GM21515 (cell line): ENCODE data around the gene KLC4.
A peak's percentile ranks its signal among the peaks of the same experiment; 100 is the strongest.
"Not testable (repeated sequence)": the region's sequence is repeated elsewhere in the genome, so short reads cannot be mapped to it uniquely, and the experiment has no call there.

Experiments used
- ATAC-seq: cut with Tn5 transposase; IDR thresholded peaks from one replicate; pipeline ENCODE4 v1.9.1; 2021; ENCODE audit not compliant: unreplicated experiment

Gene KLC4

DNA sequence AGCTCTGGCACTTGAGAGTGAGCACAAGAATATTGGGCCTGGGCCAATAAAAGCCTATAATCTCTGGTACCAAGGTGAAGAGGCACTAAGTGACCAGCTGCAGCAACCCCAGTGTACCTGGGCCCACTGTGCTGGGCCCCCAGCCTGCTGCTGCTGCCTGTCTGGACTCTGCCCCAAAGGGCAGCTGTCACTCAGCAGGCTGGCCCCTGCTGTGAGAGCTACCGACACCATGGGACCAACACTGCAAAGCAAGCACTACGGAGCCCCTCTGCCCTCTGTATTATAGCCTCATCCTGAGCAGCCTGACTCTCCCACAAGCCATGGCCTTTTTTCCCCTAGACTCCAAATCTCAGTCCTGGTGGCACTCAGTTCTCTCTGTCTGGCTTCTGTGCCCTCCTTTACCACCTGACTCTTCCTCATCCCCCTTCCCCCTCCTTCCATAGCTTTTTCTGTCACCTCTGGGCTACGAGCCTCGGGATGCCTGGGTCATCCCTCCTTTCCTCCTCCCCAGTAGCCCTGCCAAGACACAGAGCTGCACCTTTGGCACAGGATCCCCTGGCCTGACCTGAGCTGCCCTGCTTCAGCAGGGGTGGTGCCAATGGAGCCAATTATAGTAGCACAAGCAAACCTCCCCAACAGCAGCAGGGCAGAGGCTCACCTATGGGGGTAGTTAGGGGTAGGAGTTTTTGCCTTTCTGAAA, 23.8 kb upstream of the KLC4 start:
- no peak for ATAC-seq

- ATAC-seq: no peak
Observed at GRCh38 chr6:43036712-43037111, 22.7 kb upstream of the KLC4 start.

GRCh38 chr6:43037197-43037596, 22.2 kb upstream of the KLC4 start:
- no peak for ATAC-seq

DNA sequence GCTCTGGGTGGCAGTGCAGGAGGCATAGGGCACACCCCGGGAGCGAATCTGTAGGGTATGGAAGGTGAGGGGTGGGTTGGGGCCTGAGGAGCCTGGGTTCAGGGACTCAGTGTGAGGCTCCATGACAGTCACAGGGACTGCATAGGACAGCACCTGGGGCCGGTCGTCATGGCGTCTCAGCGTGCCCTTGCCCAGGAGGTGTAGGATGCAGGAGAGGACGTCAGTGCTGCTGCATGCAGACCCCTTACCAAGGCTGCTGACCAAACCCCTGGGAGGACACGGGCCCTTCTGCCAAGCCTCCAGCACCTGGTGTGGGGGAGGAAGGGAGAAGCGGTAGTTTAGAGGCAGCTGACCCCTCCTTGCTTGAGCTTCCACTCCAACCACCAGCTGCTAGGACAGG, 21.7 kb upstream of the KLC4 start:
- no peak for ATAC-seq

DNA sequence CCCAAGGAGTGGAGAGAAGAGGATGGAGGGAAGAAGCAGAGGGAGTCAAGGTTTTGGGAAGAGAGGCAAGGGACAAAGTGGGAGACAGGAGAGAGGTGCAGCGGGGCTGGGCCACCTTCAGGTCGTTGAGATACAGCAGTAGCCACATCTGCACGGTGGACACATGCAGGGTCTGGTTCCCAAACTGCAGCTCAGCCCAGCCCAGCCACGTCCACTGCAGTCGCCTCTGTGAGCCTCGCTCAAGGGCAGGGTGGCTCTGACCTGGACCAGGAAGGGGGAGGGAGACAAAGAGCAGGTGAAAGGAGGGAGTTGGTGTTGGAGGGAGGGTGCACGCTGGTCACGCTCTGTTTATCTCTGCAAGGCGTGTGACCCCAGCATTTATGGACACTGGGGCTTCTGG, 20.7 kb upstream of the KLC4 start:
- ATAC-seq: no peak

GRCh38 chr6:43040542-43041257, 18.7 kb upstream of the KLC4 start:
- no peak for ATAC-seq

GRCh38 chr6:43041475-43041874, 18.0 kb upstream of the KLC4 start:
- not testable (repeated sequence) for ATAC-seq

GRCh38 chr6:43043310-43043709, 16.1 kb upstream of the KLC4 start:
- no peak for ATAC-seq

DNA sequence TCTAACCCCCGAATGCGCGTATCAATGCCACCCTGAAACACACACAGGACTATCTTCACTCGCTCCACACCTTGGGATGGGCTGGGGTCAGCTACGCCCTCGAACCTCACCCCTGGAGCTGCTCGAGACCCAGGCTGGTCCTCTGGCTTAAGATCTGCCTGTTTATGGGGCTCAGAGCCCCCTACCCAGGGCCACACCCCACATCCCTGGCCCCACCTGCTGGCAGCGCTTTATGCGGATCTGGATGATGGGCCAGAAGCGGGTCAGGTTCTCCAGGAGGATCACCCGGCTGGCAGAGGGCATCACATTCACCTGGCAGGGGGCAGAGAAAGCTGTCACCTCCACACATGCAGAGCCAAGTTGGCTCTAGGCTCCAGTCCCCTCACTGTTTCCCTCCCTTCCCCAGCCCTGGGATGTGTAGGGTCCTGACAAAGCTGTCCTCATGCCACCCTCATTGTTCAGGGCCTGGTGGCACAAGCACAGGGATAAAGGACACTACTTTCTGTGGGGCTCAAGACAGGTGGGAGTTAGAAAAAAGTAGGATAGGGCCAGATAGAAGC, 14.0 kb upstream of the KLC4 start:
- ATAC-seq: no peak

DNA sequence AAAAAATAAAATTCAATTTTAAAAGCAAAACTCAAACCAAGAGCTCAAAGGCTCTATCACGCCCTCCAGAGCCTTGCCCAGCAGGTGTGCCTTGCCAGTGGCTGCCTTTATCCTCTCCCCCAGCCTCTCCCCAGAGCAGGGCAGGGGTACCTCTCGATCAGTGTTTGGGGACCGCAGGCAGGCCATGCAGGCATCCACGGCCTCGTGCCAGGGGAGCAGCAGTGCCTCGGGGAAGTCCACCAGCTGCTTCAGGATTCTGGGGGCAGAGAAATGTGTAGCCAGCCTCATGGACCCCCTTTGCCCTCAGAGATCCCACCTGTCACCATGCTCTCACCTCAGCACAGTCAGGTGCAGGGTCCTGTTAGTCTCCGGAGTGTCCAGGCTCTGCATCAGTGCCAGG, 11.4 kb upstream of the KLC4 start:
- ATAC-seq: no peak

- no peak for ATAC-seq
Observed at GRCh38 chr6:43050981-43051380, 8.4 kb upstream of the KLC4 start.

- ATAC-seq: no peak
Observed at GRCh38 chr6:43052225-43052841, 7.1 kb upstream of the KLC4 start.

- no peak for ATAC-seq
Observed at GRCh38 chr6:43052842-43053544, 6.4 kb upstream of the KLC4 start.

DNA sequence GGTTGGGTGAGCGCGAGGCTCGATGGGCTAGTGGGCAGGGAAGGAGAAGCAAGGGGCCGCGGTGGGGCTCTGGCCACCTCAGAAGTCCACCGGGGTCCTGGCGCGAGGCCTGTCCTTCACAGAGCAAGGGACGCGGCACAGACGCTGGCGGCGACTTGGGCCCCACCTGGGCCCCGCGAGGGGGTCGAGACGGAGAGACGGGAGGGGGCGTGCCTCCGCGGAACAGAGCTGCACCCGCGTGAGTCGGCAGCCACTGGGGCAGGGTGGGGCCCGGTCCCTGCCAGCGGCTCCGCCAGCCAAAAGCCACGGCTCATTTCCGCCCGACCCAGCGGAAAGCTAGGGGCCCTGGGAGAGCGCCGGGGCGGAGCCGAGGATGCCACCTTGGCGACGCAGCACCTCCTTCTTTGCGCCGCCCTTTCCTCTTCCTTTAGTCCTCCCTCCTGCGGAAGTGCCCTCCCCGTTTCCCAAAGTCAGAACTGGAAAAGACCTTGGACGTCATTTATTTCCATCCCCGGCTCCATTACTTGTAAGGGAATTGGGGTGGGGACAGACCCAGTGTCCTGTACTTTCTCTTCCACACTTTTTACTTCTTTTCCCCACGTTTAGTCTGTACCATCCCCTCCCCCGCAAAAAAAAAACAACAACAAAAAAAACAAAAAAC, 5.8 kb upstream of the KLC4 start, which contains the start of gene CUL7:
CUL7 (minus strand) TSS at position 307 of the 661 bp plus-strand sequence. CDS start 1,063 bp downstream, outside the sequence.
- peak; percentile 77 for ATAC-seq

DNA sequence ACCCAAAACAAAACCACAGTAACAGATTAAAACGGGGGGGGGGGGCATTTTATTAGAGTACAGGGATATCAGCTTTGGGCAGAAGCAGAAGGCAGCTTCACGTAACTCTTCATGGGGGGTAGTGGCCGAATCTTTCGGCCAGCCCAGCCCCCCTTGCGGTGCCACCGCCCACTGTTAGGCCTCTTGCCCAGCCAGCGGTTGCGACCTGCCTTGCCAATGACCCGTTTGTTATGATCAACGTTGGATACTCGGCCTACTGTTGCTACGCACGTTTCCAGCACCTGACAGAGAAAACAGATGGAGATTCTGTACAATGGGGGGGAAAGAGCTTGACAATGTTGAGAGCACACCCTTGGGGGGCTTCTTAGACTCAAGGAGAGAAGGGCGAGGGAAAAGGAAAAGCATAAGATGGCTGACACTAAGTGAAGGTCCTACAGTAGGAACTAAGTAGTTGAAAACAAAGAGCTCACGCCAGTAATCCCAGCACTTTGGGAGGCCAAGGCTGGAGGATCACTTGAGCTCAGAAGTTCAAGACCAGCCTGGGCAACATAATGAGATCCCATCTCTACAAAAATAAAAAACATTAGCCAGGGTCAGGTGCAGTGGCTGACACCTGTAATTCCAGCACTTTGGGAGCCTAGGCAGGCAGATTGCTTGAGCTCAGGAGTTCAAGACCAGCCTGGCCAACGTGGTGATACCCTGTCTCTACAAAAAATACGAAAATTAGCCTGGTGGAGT, 5.1 kb upstream of the KLC4 start:
- no peak for ATAC-seq

DNA sequence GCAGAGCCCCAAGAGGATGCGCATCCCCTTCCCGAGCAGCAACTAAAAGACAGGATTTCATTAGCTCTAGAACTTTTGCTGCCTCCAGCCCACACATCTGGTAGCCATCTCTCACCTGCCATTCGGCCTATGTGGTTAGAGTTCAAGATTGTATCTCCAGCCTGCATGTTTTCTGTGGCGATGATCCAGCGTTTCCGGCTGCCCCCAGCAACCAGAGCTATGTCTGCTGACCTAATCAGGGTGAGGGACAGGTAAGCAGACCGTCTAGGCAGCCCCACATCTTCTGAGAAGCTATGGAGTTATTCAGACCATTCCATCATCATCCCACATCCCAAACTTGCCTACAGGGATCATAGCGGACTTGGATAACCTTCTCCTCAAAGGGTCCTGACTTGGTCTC, 3.5 kb upstream of the KLC4 start:
- no peak for ATAC-seq

- no peak for ATAC-seq
Observed at GRCh38 chr6:43058531-43058930, 900 bp upstream of the KLC4 start.

DNA sequence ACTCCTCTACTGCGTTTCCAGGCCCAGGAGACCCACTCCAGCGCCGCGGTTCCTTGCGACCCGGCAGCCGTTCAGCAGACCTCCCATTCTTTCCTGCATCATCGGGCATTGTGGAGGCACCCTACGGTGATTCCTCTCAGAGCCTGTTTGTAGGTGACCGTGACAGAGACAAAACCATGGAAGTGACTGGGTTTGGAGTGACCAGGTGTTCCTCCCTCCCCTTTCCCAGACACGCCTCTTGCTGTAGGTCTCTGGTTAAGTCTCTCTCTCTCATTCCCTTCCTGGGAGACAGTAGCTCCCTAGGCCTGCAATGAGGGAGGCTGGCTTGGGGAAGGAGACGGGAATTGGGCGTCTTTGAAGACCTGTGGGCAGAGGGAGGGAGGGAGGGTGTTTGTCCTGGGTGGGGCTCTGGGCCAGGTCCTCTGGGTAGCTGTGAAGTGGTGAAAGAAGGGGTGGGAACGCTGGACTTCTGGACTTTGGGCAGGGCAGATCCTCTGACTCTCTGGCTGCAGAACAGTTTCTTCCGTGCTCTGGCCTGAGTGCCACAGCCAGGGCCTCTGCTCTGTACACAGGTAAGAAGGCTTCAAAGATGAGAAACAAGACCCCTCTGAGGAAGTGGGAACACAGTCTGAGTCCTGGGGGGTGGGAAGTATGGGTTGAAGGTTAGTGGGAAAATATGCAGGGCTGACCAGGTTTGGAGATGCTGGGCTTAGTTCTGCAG, 763 bp downstream of the KLC4 start:
- no peak for ATAC-seq
